ENCODE results near the gene PRKCB.

Gene PRKCB

GRCh38 chr16:23836404-23837311 is 875 bp downstream of the PRKCB start:
- DNase-seq = no peak

GRCh38 chr16:23837553-23838308 is 1.9 kb downstream of the PRKCB start:
- DNase-seq = no peak

- no peak for DNase-seq
Observed at GRCh38 chr16:23838485-23839142, 2.8 kb downstream of the PRKCB start.

GRCh38 chr16:23840310-23840709 is 4.5 kb downstream of the PRKCB start:
- no peak for DNase-seq

GRCh38 chr16:23842137-23842600 is 6.4 kb downstream of the PRKCB start:
- DNase-seq = no peak

- DNase-seq = no peak
Observed at GRCh38 chr16:23843143-23843542, 7.4 kb downstream of the PRKCB start.

GRCh38 chr16:23847251-23847650 is 11.5 kb downstream of the PRKCB start:
- DNase-seq = no peak

- no peak for DNase-seq
Observed at GRCh38 chr16:23847948-23848347, 12.2 kb downstream of the PRKCB start.

- DNase-seq = no peak
Observed at GRCh38 chr16:23848958-23849357, 13.2 kb downstream of the PRKCB start.

GRCh38 chr16:23852794-23853562 is 17.2 kb downstream of the PRKCB start:
- DNase-seq = no peak

GRCh38 chr16:23855010-23855409 is 19.2 kb downstream of the PRKCB start:
- DNase-seq = no peak

- no peak for DNase-seq
Observed at GRCh38 chr16:23856251-23856709, 20.5 kb downstream of the PRKCB start.

- DNase-seq = no peak
Observed at GRCh38 chr16:23857256-23857880, 21.6 kb downstream of the PRKCB start.

- DNase-seq = no peak
Observed at GRCh38 chr16:23857881-23858269, 22.1 kb downstream of the PRKCB start.

GRCh38 chr16:23858542-23858941 is 22.8 kb downstream of the PRKCB start:
- DNase-seq = no peak

GRCh38 chr16:23859713-23860269 is 24.0 kb downstream of the PRKCB start:
- DNase-seq = no peak

GRCh38 chr16:23861874-23862273 is 26.1 kb downstream of the PRKCB start:
- DNase-seq = no peak

- DNase-seq = no peak
Observed at GRCh38 chr16:23862556-23862955, 26.8 kb downstream of the PRKCB start.

GRCh38 chr16:23863511-23864422 is 28.0 kb downstream of the PRKCB start:
- DNase-seq = no peak

GRCh38 chr16:23865853-23866252 is 30.1 kb downstream of the PRKCB start:
- peak; percentile 36 for DNase-seq

GRCh38 chr16:23866621-23867020 is 30.8 kb downstream of the PRKCB start:
- DNase-seq = no peak

All from NCI-H748 treated with DMSO at 0.1 percent for 48 hours (cell line).